Activated naive CD4-positive, alpha-beta T cell treated with anti-CD3 and anti-CD28 coated beads, Interleukin-2, amount 50 U/mL, for 16 hours (primary cell): Measurements from ENCODE around the gene FBN3.

Experiments used
- DNase-seq: peaks from one replicate; pipeline ENCODE4 v3.0.0-alpha.2; 2020

The FBN3 gene

GRCh38 chr19:8087876-8088275 is 61.5 kb downstream of the FBN3 start:
- DNase-seq = no peak

- no peak for DNase-seq
These were observed 62.5 kb downstream of the FBN3 start for GRCh38 chr19:8086849-8087248.

GRCh38 chr19:8085598-8086408 is 63.6 kb downstream of the FBN3 start:
- DNase-seq = no peak

GRCh38 chr19:8084152-8084551 is 65.2 kb downstream of the FBN3 start:
- no peak for DNase-seq

- no peak for DNase-seq
These were observed 66.3 kb downstream of the FBN3 start for GRCh38 chr19:8083141-8083540.

GRCh38 chr19:8081569-8082550 is 67.5 kb downstream of the FBN3 start:
- DNase-seq = no peak

- no peak for DNase-seq
These were observed 68.6 kb downstream of the FBN3 start for GRCh38 chr19:8080832-8081231.

- no peak for DNase-seq
These were observed 69.4 kb downstream of the FBN3 start for GRCh38 chr19:8079988-8080387.

- no peak for DNase-seq
These were observed 74.0 kb downstream of the FBN3 start for GRCh38 chr19:8075158-8076074.

- DNase-seq = no peak
These were observed 74.9 kb downstream of the FBN3 start for GRCh38 chr19:8074501-8074900.

GRCh38 chr19:8071912-8072311 is 77.5 kb downstream of the FBN3 start:
- no peak for DNase-seq

- DNase-seq = no peak
These were observed 80.1 kb downstream of the FBN3 start for GRCh38 chr19:8069096-8069973.

- no peak for DNase-seq
These were observed 83.5 kb downstream of the FBN3 start for GRCh38 chr19:8065875-8066261.

- DNase-seq = no peak
These were observed 84.2 kb downstream of the FBN3 start for GRCh38 chr19:8064911-8065874.

GRCh38 chr19:8057545-8058270 is 91.7 kb downstream of the FBN3 start:
- DNase-seq = no peak

GRCh38 chr19:8056533-8056932 is 92.9 kb downstream of the FBN3 start:
- no peak for DNase-seq

- no peak for DNase-seq
These were observed 95.2 kb downstream of the FBN3 start for GRCh38 chr19:8054169-8054568.

- no peak for DNase-seq
These were observed 96.9 kb downstream of the FBN3 start, which contains the start of gene CCL25 for GRCh38 chr19:8052464-8052859. CCL25 (plus strand) TSS chr19:8052760; CDS start chr19:8053050, 290 bp downstream.

- DNase-seq = peak; percentile 91
These were observed 98.9 kb downstream of the FBN3 start for GRCh38 chr19:8050274-8051096.
